HUES6 (cell line): ENCODE measurements around the gene TRPV4.

Source experiments
- H3K27ac ChIP-seq: 2 replicates; pipeline ENCODE4 v1.7.0; 2013; ENCODE audit warnings: low read depth, mild to moderate bottlenecking, low read length, inconsistent platforms
- H3K27me3 ChIP-seq: 2 replicates; pipeline ENCODE4 v1.6.1; 2013; ENCODE audit warnings: low read length; ENCODE audit not compliant: control insufficient read depth, insufficient read depth
- H3K36me3 ChIP-seq: 2 replicates; pipeline ENCODE4 v1.6.1; 2013; ENCODE audit warnings: low read length; ENCODE audit not compliant: control insufficient read depth, insufficient read depth
- H3K4me1 ChIP-seq: 2 replicates; pipeline ENCODE4 v1.6.1; 2013; ENCODE audit warnings: low read length; ENCODE audit not compliant: control insufficient read depth, insufficient read depth
- H3K4me3 ChIP-seq: 2 replicates; pipeline ENCODE4 v1.5.1; 2013; ENCODE audit warnings: low read depth, low read length
- H3K9ac ChIP-seq: one replicate; pipeline ENCODE4 v1.6.1; 2013; ENCODE audit warnings: mild to moderate bottlenecking, low read length
- H3K9me3 ChIP-seq: 2 replicates; pipeline ENCODE4 v1.6.1; 2013; ENCODE audit warnings: low read depth, low read length; ENCODE audit not compliant: control insufficient read depth, insufficient read depth

Gene TRPV4

GRCh38 chr12:109775172-109775881, 57.9 kb downstream of the TRPV4 start:
- Histone ChIP-seq H3K27me3 (no peaks in the 10 kb centered on the region), H3K9me3 (peaks cover 4% of the 10 kb centered on the region; the same call in 1 of the 2 replicates), H3K27ac (no peak overlapping the region), H3K9ac (no peak overlapping the region), H3K36me3 (no peaks in the 10 kb centered on the region), H3K4me3 (no peak overlapping the region), H3K4me1 (peaks cover 2% of the 10 kb centered on the region; the same call in 1 of the 2 replicates)

- Histone ChIP-seq H3K27ac (no peak overlapping the region), H3K4me3 (no peak overlapping the region), H3K9ac (no peak overlapping the region), H3K9me3 (no peaks in the 10 kb centered on the region), H3K4me1 (peaks cover 2% of the 10 kb centered on the region; the same call in 1 of the 2 replicates), H3K36me3 (no peaks in the 10 kb centered on the region), H3K27me3 (no peaks in the 10 kb centered on the region)
Measured at GRCh38 chr12:109773384-109774011, 59.7 kb downstream of the TRPV4 start.

- Histone ChIP-seq H3K36me3 (no peaks in the 10 kb centered on the region), H3K9me3 (no peaks in the 10 kb centered on the region), H3K9ac (no peak overlapping the region), H3K27ac (no peak overlapping the region), H3K4me1 (peaks cover 2% of the 10 kb centered on the region; the same call in 1 of the 2 replicates), H3K27me3 (no peaks in the 10 kb centered on the region), H3K4me3 (no peak overlapping the region)
Measured at GRCh38 chr12:109772622-109773321, 60.4 kb downstream of the TRPV4 start.

GRCh38 chr12:109771746-109772621, 61.2 kb downstream of the TRPV4 start:
- H3K4me3 ChIP-seq = no peak overlapping the region
- no peaks in the 10 kb centered on the region for H3K9me3 ChIP-seq
- H3K9ac ChIP-seq = no peak overlapping the region
- no peaks in the 10 kb centered on the region for H3K27me3 ChIP-seq
- H3K36me3 ChIP-seq = no peaks in the 10 kb centered on the region
- no peak overlapping the region for H3K27ac ChIP-seq
- H3K4me1 ChIP-seq = no peaks in the 10 kb centered on the region

GRCh38 chr12:109770861-109771670, 62.1 kb downstream of the TRPV4 start:
- H3K27me3 ChIP-seq = no peaks in the 10 kb centered on the region
- H3K9ac ChIP-seq = no peak overlapping the region
- H3K36me3 ChIP-seq = no peaks in the 10 kb centered on the region
- no peaks in the 10 kb centered on the region for H3K9me3 ChIP-seq
- H3K4me1 ChIP-seq = no peaks in the 10 kb centered on the region
- no peak overlapping the region for H3K4me3 ChIP-seq
- no peak overlapping the region for H3K27ac ChIP-seq

GRCh38 chr12:109770104-109770860, 62.9 kb downstream of the TRPV4 start:
- H3K27me3 ChIP-seq = no peaks in the 10 kb centered on the region
- no peaks in the 10 kb centered on the region for H3K4me1 ChIP-seq
- no peak overlapping the region for H3K9ac ChIP-seq
- H3K36me3 ChIP-seq = no peaks in the 10 kb centered on the region
- H3K9me3 ChIP-seq = no peaks in the 10 kb centered on the region
- H3K27ac ChIP-seq = no peak overlapping the region
- no peak overlapping the region for H3K4me3 ChIP-seq

- H3K4me3 ChIP-seq = no peak overlapping the region
- H3K4me1 ChIP-seq = no peaks in the 10 kb centered on the region
- H3K27ac ChIP-seq = no peak overlapping the region
- H3K9me3 ChIP-seq = no peaks in the 10 kb centered on the region
- no peaks in the 10 kb centered on the region for H3K36me3 ChIP-seq
- H3K27me3 ChIP-seq = no peaks in the 10 kb centered on the region
- H3K9ac ChIP-seq = no peak overlapping the region
Measured at GRCh38 chr12:109768901-109769670, 64.1 kb downstream of the TRPV4 start.

- Histone ChIP-seq H3K4me1 (no peaks in the 10 kb centered on the region), H3K27me3 (no peaks in the 10 kb centered on the region), H3K36me3 (no peaks in the 10 kb centered on the region), H3K27ac (no peak overlapping the region), H3K4me3 (no peak overlapping the region), H3K9ac (no peak overlapping the region), H3K9me3 (0 out of 2 replicates have a peak, but pooled peaks cover 5% of the 10 kb centered on the region)
Measured at GRCh38 chr12:109767991-109768900, 65.0 kb downstream of the TRPV4 start.
